ENCODE measurements around the gene EPHA5. TPM values are rescaled to one million over a fixed set of nuclear protein-coding genes. Genes with fewer than 3 reads are reported as not detected.
A peak's percentile ranks its signal among the peaks of the same experiment; 100 is the strongest.

Gene EPHA5
- total RNA-seq, 1 experiment from 2014 or later = 0.04 TPM

DNA sequence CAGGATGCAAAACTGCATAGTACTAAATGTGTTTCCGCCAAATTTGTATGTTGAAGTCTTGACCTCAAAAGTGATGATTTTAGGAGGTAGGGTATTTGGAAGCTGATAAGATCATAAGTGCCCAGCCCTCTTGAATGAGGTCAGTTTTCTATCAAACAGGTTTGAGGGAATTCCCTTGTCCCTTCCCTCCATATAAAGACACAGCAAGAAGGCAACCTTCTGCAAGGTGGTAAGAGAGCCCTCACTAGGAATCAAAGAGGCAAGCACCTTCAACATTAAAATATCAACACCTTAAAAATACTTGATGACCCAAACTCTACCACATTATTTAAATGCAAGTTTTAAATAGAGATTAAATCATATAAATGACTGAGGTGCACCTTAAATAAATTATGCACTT is 288.6 kb downstream of the EPHA5 start:
- Mint-ChIP-seq H3K4me1 (peaks cover 5% of the 10 kb centered on the region), H3K36me3 (no peaks in the 10 kb centered on the region), H3K27me3 (ENCODE audit: low read depth) (no peaks in the 10 kb centered on the region), H3K4me3 (no peak overlapping the region), H3K27ac (no peak overlapping the region), H3K9me3 (no peaks in the 10 kb centered on the region)
- no peak for DNase-seq (ENCODE audit: low spot score)
- ChIA-PET POLR2A (no interaction called here), CTCF (no interaction called here)
- peak; percentile 52; the same call in 1 of the 2 replicates for ATAC-seq
- TF ChIP-seq EMX1 (CRISPR knock-in tag; IDR thresholded peaks at IDR 0.05) (no peak), NFYB (CRISPR knock-in tag; conservative IDR thresholded peaks at IDR 0.05; ENCODE audit: low read depth) (no peak), ATF3 (CRISPR knock-in tag; conservative IDR thresholded peaks at IDR 0.05) (no peak), PRRX2 (CRISPR knock-in tag; IDR thresholded peaks at IDR 0.05) (no peak)
- TF ChIP-seq, protein P1, sequence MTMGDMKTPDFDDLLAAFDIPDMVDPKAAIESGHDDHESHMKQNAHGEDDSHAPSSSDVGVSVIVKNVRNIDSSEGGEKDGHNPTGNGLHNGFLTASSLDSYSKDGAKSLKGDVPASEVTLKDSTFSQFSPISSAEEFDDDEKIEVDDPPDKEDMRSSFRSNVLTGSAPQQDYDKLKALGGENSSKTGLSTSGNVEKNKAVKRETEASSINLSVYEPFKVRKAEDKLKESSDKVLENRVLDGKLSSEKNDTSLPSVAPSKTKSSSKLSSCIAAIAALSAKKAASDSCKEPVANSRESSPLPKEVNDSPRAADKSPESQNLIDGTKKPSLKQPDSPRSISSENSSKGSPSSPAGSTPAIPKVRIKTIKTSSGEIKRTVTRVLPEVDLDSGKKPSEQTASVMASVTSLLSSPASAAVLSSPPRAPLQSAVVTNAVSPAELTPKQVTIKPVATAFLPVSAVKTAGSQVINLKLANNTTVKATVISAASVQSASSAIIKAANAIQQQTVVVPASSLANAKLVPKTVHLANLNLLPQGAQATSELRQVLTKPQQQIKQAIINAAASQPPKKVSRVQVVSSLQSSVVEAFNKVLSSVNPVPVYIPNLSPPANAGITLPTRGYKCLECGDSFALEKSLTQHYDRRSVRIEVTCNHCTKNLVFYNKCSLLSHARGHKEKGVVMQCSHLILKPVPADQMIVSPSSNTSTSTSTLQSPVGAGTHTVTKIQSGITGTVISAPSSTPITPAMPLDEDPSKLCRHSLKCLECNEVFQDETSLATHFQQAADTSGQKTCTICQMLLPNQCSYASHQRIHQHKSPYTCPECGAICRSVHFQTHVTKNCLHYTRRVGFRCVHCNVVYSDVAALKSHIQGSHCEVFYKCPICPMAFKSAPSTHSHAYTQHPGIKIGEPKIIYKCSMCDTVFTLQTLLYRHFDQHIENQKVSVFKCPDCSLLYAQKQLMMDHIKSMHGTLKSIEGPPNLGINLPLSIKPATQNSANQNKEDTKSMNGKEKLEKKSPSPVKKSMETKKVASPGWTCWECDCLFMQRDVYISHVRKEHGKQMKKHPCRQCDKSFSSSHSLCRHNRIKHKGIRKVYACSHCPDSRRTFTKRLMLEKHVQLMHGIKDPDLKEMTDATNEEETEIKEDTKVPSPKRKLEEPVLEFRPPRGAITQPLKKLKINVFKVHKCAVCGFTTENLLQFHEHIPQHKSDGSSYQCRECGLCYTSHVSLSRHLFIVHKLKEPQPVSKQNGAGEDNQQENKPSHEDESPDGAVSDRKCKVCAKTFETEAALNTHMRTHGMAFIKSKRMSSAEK (CRISPR knock-in tag; IDR thresholded peaks at IDR 0.05; ENCODE audit: borderline replicate concordance) = no peak
- TF ChIP-seq, protein P2, sequence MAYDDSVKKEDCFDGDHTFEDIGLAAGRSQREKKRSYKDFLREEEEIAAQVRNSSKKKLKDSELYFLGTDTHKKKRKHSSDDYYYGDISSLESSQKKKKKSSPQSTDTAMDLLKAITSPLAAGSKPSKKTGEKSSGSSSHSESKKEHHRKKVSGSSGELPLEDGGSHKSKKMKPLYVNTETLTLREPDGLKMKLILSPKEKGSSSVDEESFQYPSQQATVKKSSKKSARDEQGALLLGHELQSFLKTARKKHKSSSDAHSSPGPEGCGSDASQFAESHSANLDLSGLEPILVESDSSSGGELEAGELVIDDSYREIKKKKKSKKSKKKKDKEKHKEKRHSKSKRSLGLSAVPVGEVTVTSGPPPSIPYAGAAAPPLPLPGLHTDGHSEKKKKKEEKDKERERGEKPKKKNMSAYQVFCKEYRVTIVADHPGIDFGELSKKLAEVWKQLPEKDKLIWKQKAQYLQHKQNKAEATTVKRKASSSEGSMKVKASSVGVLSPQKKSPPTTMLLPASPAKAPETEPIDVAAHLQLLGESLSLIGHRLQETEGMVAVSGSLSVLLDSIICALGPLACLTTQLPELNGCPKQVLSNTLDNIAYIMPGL (CRISPR knock-in tag; IDR thresholded peaks at IDR 0.05) = no peak

GRCh38 chr4:65370709-65371108 is 299.6 kb downstream of the EPHA5 start:
- no peak overlapping the region for H3K27ac Mint-ChIP-seq
- no peaks in the 10 kb centered on the region for H3K9me3 Mint-ChIP-seq
- H3K4me1 Mint-ChIP-seq = no peaks in the 10 kb centered on the region
- CTCF ChIA-PET = no interaction called here
- POLR2A ChIA-PET = no interaction called here
- H3K4me3 Mint-ChIP-seq = no peak overlapping the region
- no peaks in the 10 kb centered on the region for H3K36me3 Mint-ChIP-seq
- no peak for ATAC-seq
- H3K27me3 Mint-ChIP-seq (ENCODE audit: low read depth) = no peaks in the 10 kb centered on the region
- DNase-seq (ENCODE audit: low spot score) = no peak
- TF ChIP-seq ATF3 (CRISPR knock-in tag; conservative IDR thresholded peaks at IDR 0.05) (no peak), ATF2 (CRISPR knock-in tag; IDR thresholded peaks at IDR 0.05; ENCODE audit: borderline replicate concordance, low read depth) (no peak), E2F1 (CRISPR knock-in tag; IDR thresholded peaks at IDR 0.05) (no peak), ZNF317 (CRISPR knock-in tag; IDR thresholded peaks at IDR 0.05; ENCODE audit: borderline replicate concordance, low read depth) (no peak), OVOL2 (CRISPR knock-in tag; IDR thresholded peaks at IDR 0.05; ENCODE audit: borderline replicate concordance) (no peak), ATF6 (CRISPR knock-in tag; IDR thresholded peaks at IDR 0.05) (no peak)
- TF ChIP-seq, protein P1 (CRISPR knock-in tag; IDR thresholded peaks at IDR 0.05; ENCODE audit: borderline replicate concordance) = no peak
- TF ChIP-seq, protein P3, sequence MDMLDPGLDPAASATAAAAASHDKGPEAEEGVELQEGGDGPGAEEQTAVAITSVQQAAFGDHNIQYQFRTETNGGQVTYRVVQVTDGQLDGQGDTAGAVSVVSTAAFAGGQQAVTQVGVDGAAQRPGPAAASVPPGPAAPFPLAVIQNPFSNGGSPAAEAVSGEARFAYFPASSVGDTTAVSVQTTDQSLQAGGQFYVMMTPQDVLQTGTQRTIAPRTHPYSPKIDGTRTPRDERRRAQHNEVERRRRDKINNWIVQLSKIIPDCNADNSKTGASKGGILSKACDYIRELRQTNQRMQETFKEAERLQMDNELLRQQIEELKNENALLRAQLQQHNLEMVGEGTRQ (CRISPR knock-in tag; IDR thresholded peaks at IDR 0.05) = no peak
- TF ChIP-seq, protein P4, sequence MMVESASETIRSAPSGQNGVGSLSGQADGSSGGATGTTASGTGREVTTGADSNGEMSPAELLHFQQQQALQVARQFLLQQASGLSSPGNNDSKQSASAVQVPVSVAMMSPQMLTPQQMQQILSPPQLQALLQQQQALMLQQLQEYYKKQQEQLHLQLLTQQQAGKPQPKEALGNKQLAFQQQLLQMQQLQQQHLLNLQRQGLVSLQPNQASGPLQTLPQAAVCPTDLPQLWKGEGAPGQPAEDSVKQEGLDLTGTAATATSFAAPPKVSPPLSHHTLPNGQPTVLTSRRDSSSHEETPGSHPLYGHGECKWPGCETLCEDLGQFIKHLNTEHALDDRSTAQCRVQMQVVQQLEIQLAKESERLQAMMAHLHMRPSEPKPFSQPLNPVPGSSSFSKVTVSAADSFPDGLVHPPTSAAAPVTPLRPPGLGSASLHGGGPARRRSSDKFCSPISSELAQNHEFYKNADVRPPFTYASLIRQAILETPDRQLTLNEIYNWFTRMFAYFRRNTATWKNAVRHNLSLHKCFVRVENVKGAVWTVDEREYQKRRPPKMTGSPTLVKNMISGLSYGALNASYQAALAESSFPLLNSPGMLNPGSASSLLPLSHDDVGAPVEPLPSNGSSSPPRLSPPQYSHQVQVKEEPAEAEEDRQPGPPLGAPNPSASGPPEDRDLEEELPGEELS (CRISPR knock-in tag; IDR thresholded peaks at IDR 0.05) = no peak

All from WTC11 (cell line).